ENCODE measurements around the gene TEX38.
A peak's percentile ranks its signal among the peaks of the same experiment; 100 is the strongest.
"Not testable (repeated sequence)": the region's sequence is repeated elsewhere in the genome, so short reads cannot be mapped to it uniquely, and the experiment has no call there.

TEX38 gene

GRCh38 chr1:46687921-46688509 is 16.4 kb downstream of the TEX38 start:
- H3K36me3 ChIP-seq (ENCODE audit: control insufficient read depth in 2 of 2, insufficient read depth in 2 of 2, low read length in 2 of 2), result peaks cover 30 to 45% of the 10 kb centered on the region in 2 donors
- H3K9me3 ChIP-seq (ENCODE audit: control insufficient read depth in 2 of 2, low read length in 2 of 2), result no peaks in the 10 kb centered on the region
- no peak overlapping the region for H3K27ac ChIP-seq (ENCODE audit: low read length)
- H3K9ac ChIP-seq (ENCODE audit: low read length in 2 of 2), result no peak overlapping the region
- H3K4me3 ChIP-seq (ENCODE audit: low read length in 2 of 2), result no peak overlapping the region
- peaks cover 14% of the 10 kb centered on the region for H3K4me1 ChIP-seq (ENCODE audit: control insufficient read depth, insufficient read depth, low read length)
- no peaks in the 10 kb centered on the region for H3K27me3 ChIP-seq (ENCODE audit: control insufficient read depth in 1 of 2, insufficient read depth in 2 of 2, low read length in 2 of 2)

DNA sequence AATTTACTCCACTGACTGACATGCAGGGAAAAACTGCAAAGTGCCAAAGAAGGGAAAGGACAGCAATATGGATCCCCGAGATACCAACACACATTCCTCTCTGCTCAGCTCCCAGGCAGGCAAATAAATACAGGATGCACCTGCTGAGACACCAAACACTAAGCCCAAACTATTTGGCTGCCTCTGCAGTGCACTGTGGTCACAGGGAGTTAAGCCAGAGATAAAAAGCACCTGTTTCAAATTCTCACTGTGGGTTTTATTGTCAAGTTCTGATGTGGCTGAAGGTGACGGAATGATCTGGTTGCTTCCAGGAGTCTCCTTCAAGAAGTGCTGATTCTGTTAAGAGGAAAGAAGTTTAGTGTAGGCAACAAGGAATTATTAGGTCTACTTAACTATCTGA is 17.7 kb downstream of the TEX38 start:
- peak overlapping the region in 1 of 2 donors; percentile 5 for H3K4me3 ChIP-seq (ENCODE audit: low read length in 2 of 2)
- H3K27ac ChIP-seq (ENCODE audit: low read length), result peak overlapping the region; percentile 26
- H3K27me3 ChIP-seq (ENCODE audit: control insufficient read depth in 1 of 2, insufficient read depth in 2 of 2, low read length in 2 of 2), result no peaks in the 10 kb centered on the region
- peaks cover 14% of the 10 kb centered on the region for H3K4me1 ChIP-seq (ENCODE audit: control insufficient read depth, insufficient read depth, low read length)
- no peaks in the 10 kb centered on the region for H3K9me3 ChIP-seq (ENCODE audit: control insufficient read depth in 2 of 2, low read length in 2 of 2)
- no peak overlapping the region for H3K9ac ChIP-seq (ENCODE audit: low read length in 2 of 2)
- peaks cover 17 to 32% of the 10 kb centered on the region in 2 donors for H3K36me3 ChIP-seq (ENCODE audit: control insufficient read depth in 2 of 2, insufficient read depth in 2 of 2, low read length in 2 of 2)

DNA sequence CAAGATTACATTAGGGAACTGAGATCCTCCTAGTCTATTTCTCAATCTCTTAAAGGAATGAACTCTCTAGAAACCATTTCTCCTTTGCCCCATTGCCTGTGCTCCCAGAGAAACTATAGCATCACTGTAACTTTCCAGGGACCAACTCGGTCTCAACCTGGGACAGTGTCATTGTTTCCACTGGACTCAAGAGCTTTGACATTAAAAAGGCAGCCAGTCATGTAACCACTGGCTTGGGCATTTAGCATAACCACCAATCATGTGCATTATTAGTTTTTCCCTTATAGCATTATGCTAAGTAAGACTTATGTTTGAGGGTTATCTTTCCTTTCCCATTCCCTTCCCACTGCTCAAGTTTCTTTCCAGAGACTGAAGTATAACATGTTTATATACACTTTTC is 18.2 kb downstream of the TEX38 start:
- peak overlapping the region in 1 of 2 donors; percentile 5 for H3K4me3 ChIP-seq (ENCODE audit: low read length in 2 of 2)
- H3K9ac ChIP-seq (ENCODE audit: low read length in 2 of 2), result no peak overlapping the region
- H3K36me3 ChIP-seq (ENCODE audit: control insufficient read depth in 2 of 2, insufficient read depth in 2 of 2, low read length in 2 of 2), result peaks cover 12 to 26% of the 10 kb centered on the region in 2 donors
- peak overlapping the region; percentile 26 for H3K27ac ChIP-seq (ENCODE audit: low read length)
- H3K9me3 ChIP-seq (ENCODE audit: control insufficient read depth in 2 of 2, low read length in 2 of 2), result no peaks in the 10 kb centered on the region
- H3K27me3 ChIP-seq (ENCODE audit: control insufficient read depth in 1 of 2, insufficient read depth in 2 of 2, low read length in 2 of 2), result no peaks in the 10 kb centered on the region
- H3K4me1 ChIP-seq (ENCODE audit: control insufficient read depth, insufficient read depth, low read length), result peaks cover 14% of the 10 kb centered on the region

- Histone ChIP-seq H3K27me3 (ENCODE audit: control insufficient read depth in 1 of 2, insufficient read depth in 2 of 2, low read length in 2 of 2) (no peaks in the 10 kb centered on the region), H3K9me3 (ENCODE audit: control insufficient read depth in 2 of 2, low read length in 2 of 2) (no peaks in the 10 kb centered on the region), H3K27ac (ENCODE audit: low read length) (no peak overlapping the region), H3K36me3 (ENCODE audit: control insufficient read depth in 2 of 2, insufficient read depth in 2 of 2, low read length in 2 of 2) (peaks cover 19 to 33% of the 10 kb centered on the region in 2 donors), H3K4me1 (ENCODE audit: control insufficient read depth, insufficient read depth, low read length) (peaks cover 14% of the 10 kb centered on the region), H3K4me3 (ENCODE audit: low read length in 2 of 2) (no peak overlapping the region), H3K9ac (ENCODE audit: low read length in 2 of 2) (no peak overlapping the region)
These were observed 19.3 kb downstream of the TEX38 start for GRCh38 chr1:46690931-46691421.

DNA sequence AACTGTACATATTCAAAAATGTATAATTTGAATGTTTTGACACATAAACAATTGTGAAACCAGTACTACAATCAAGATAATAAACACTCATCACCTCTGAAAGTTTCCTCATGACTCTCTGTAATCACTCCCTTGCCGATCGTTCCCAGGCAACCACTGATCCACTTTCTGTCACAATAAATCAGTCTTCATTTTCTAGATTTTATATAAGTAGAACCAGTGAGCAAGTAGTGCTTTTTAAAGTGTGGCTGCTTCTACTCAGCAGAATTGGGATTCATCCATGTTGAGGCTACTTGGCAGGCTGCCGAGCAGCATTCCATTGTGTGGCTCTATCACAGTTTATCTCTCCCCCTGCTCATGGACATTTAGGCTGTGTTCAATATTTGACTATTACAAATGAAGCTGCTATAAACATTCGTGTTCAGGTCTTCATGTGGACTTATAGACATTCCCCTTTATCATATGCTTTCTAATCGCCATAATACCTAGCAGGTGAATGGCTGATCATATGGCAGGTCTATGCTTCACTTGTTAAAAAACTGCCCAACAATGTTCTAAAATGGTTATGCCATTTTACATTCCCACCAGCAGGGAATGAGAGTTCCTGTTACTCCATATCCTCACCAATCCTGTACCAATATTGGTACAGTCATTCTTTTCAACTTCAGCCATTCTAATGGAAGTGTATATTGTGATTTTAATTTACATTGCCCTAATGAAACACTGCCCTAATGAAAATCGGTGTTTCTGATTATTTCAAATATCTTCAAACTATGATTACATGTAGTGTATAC is 20.5 kb downstream of the TEX38 start:
- Histone ChIP-seq H3K9me3 (ENCODE audit: control insufficient read depth in 2 of 2, low read length in 2 of 2) (no peaks in the 10 kb centered on the region), H3K27me3 (ENCODE audit: control insufficient read depth in 1 of 2, insufficient read depth in 2 of 2, low read length in 2 of 2) (no peaks in the 10 kb centered on the region), H3K9ac (ENCODE audit: low read length in 2 of 2) (no peak overlapping the region), H3K36me3 (ENCODE audit: control insufficient read depth in 2 of 2, insufficient read depth in 2 of 2, low read length in 2 of 2) (peaks cover 26 to 35% of the 10 kb centered on the region in 2 donors), H3K4me1 (ENCODE audit: control insufficient read depth, insufficient read depth, low read length) (peaks cover 13% of the 10 kb centered on the region), H3K27ac (ENCODE audit: low read length) (no peak overlapping the region), H3K4me3 (ENCODE audit: low read length in 2 of 2) (no peak overlapping the region)

DNA sequence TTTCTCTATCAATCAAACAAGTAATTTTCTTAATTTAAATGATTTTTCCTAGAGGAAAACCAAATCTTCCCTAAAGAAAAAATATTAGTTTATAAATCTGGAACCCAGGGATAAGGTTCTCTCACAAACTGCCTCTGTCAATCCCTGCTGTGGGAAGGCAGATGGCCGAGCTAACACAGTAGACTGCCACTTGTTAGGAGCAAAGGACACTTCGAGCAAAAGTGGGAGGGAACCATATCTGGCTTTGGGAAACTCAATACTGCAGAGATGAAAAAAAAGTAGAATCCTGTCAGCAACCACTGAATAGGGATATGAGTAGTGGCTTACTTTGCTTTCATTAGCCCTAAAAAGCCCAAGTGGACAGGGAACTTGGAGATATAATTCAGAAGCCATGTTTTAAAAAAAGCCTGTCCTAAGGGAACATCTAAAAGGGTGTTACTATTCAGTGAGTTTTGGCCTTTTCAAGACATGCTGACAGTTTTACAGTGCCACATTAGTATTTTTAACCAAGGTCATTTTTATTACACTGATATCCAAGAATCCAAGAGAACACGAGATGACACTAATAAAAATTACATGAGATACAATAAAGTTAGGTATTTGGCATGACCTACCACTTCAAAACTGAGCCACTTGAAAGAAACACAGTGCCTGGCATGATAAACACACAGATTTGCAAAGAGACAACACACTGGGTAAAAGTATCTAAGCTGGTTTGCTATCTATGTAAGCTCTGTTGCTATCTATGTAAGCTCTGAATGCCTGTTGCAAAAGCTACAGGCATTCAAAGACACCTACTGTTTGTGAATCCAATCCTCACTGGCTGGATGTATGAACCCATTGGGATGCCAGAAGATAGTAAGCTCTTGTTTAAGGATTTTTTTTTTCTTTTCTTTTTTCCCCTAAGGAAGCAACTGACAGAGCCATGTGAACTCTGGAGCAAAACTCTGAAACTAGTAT is 21.4 kb downstream of the TEX38 start:
- Histone ChIP-seq H3K4me1 (ENCODE audit: control insufficient read depth, insufficient read depth, low read length) (peaks cover 5% of the 10 kb centered on the region), H3K9ac (ENCODE audit: low read length in 2 of 2) (no peak overlapping the region), H3K36me3 (ENCODE audit: control insufficient read depth in 2 of 2, insufficient read depth in 2 of 2, low read length in 2 of 2) (peaks cover 24 to 35% of the 10 kb centered on the region in 2 donors), H3K9me3 (ENCODE audit: control insufficient read depth in 2 of 2, low read length in 2 of 2) (no peaks in the 10 kb centered on the region), H3K27ac (ENCODE audit: low read length) (no peak overlapping the region), H3K27me3 (ENCODE audit: control insufficient read depth in 1 of 2, insufficient read depth in 2 of 2, low read length in 2 of 2) (no peaks in the 10 kb centered on the region), H3K4me3 (ENCODE audit: low read length in 2 of 2) (no peak overlapping the region)

DNA sequence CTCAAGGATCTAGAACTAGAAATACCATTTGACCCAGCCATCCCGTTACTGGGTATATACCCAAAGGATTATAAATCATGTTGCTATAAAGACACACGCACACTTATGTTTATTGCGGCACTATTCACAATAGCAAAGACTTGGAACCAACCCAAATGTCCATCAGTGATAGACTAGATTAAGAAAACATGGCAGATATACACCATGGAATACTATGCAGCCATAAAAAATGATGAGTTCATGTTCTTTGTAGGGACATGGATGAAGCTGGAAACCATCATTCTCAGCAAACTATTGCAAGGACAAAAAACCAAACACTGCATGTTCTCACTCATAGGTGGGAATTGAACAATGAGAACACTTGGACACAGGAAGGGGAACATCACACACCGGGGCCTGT is 23.0 kb downstream of the TEX38 start:
- H3K4me1 ChIP-seq (ENCODE audit: control insufficient read depth, insufficient read depth, low read length); H3K27me3 ChIP-seq (ENCODE audit: control insufficient read depth in 1 of 2, insufficient read depth in 2 of 2, low read length in 2 of 2); H3K9ac ChIP-seq (ENCODE audit: low read length in 2 of 2); H3K4me3 ChIP-seq (ENCODE audit: low read length in 2 of 2); H3K27ac ChIP-seq (ENCODE audit: low read length); H3K9me3 ChIP-seq (ENCODE audit: control insufficient read depth in 2 of 2, low read length in 2 of 2): not testable (repeated sequence)
- H3K36me3 ChIP-seq (ENCODE audit: control insufficient read depth in 2 of 2, insufficient read depth in 2 of 2, low read length in 2 of 2), result peaks cover 22 to 28% of the 10 kb centered on the region in 2 donors

GRCh38 chr1:46697053-46697452 is 25.4 kb downstream of the TEX38 start:
- Histone ChIP-seq H3K9ac (ENCODE audit: low read length in 2 of 2) (no peak overlapping the region), H3K4me1 (ENCODE audit: control insufficient read depth, insufficient read depth, low read length) (peaks cover 2% of the 10 kb centered on the region), H3K9me3 (ENCODE audit: control insufficient read depth in 2 of 2, low read length in 2 of 2) (no peaks in the 10 kb centered on the region), H3K27ac (ENCODE audit: low read length) (no peak overlapping the region), H3K4me3 (ENCODE audit: low read length in 2 of 2) (no peak overlapping the region), H3K27me3 (ENCODE audit: control insufficient read depth in 1 of 2, insufficient read depth in 2 of 2, low read length in 2 of 2) (no peaks in the 10 kb centered on the region), H3K36me3 (ENCODE audit: control insufficient read depth in 2 of 2, insufficient read depth in 2 of 2, low read length in 2 of 2) (peaks cover 20 to 22% of the 10 kb centered on the region in 2 donors)

DNA sequence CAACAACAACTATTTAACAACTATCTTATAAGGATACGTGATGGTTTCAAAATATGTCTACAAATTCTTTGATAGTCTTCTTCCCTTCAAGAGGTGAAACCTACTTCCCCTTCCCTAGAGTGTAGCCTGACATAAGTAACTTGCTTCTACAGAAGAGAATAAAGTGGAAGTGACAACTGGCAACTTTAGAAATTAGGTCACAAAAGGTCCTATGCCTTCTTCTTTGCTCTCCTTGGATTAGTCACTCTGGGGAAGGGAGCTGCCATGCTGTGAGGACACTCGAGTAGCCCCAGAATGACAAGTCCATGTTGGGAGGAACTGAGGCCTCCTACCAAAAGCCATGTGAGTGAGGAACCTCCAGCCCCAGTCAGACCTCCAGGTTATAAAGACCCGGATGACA is 28.0 kb downstream of the TEX38 start:
- Histone ChIP-seq H3K9me3 (ENCODE audit: control insufficient read depth in 2 of 2, low read length in 2 of 2) (no peaks in the 10 kb centered on the region), H3K9ac (ENCODE audit: low read length in 2 of 2) (no peak overlapping the region), H3K27ac (ENCODE audit: low read length) (no peak overlapping the region), H3K27me3 (ENCODE audit: control insufficient read depth in 1 of 2, insufficient read depth in 2 of 2, low read length in 2 of 2) (no peaks in the 10 kb centered on the region), H3K4me1 (ENCODE audit: control insufficient read depth, insufficient read depth, low read length) (no peaks in the 10 kb centered on the region), H3K4me3 (ENCODE audit: low read length in 2 of 2) (no peak overlapping the region), H3K36me3 (ENCODE audit: control insufficient read depth in 2 of 2, insufficient read depth in 2 of 2, low read length in 2 of 2) (peaks cover 27% of the 10 kb centered on the region in 2 donors)

GRCh38 chr1:46703927-46704641 is 32.4 kb downstream of the TEX38 start:
- peaks cover 18 to 35% of the 10 kb centered on the region in 2 donors for H3K36me3 ChIP-seq (ENCODE audit: control insufficient read depth in 2 of 2, insufficient read depth in 2 of 2, low read length in 2 of 2)
- H3K4me1 ChIP-seq (ENCODE audit: control insufficient read depth, insufficient read depth, low read length), result no peaks in the 10 kb centered on the region
- no peaks in the 10 kb centered on the region for H3K27me3 ChIP-seq (ENCODE audit: control insufficient read depth in 1 of 2, insufficient read depth in 2 of 2, low read length in 2 of 2)
- H3K27ac ChIP-seq (ENCODE audit: low read length), result no peak overlapping the region
- H3K9ac ChIP-seq (ENCODE audit: low read length in 2 of 2), result no peak overlapping the region
- no peak overlapping the region for H3K4me3 ChIP-seq (ENCODE audit: low read length in 2 of 2)
- no peaks in the 10 kb centered on the region for H3K9me3 ChIP-seq (ENCODE audit: control insufficient read depth in 2 of 2, low read length in 2 of 2)
